PC-9 (cell line): ENCODE results near the gene SLC8A1. TPM values are rescaled to one million over a fixed set of nuclear protein-coding genes. Genes with fewer than 3 reads are reported as not detected.

ENCODE experiments used
- BruUV-seq: library from RNA; stranded (reverse); fragments of 400-500 nt; replicated peaks from 2 replicates; lab custom pipeline; 2021; lab: Mats Ljungman, UMichigan
- CTCF ChIA-PET: fragments of 300-600 bp; sonication (Branson Sonifier 250); formaldehyde crosslinking; loops from one replicate; lab custom pipeline; 2022; ENCODE audit warnings: antibody characterized with exemption; lab: Charles Lee
- POLR2A ChIA-PET: fragments of 300-600 bp; sonication (Branson Sonifier 250); formaldehyde crosslinking; loops from one replicate; lab custom pipeline; 2022; ENCODE audit warnings: antibody characterized with exemption; ENCODE audit not compliant: unreplicated experiment; lab: Charles Lee
- DNase-seq, 2 experiments: peaks; one replicate each; pipeline versions ENCODE4 v3.0.0 to v3.0.0-alpha.2; 2015 to 2022; ENCODE audit warnings: mixed read lengths in 1 of 2
- H2AFZ ChIP-seq: fragments of 200-600 bp; sonication (generic); 2 replicates; pipeline ENCODE4 v1.8.1; 2017; ENCODE audit warnings: antibody characterized with exemption
- H3F3A ChIP-seq: fragments of 200-600 bp; sonication (generic); 2 replicates; pipeline ENCODE4 v1.8.1; 2017; ENCODE audit warnings: antibody characterized with exemption, mild to moderate bottlenecking, low read depth; ENCODE audit not compliant: insufficient read depth
- H3K27ac ChIP-seq: fragments of 200-600 bp; sonication (generic); 2 replicates; pipeline ENCODE4 v1.6.1; 2016; ENCODE audit warnings: mixed run types
- H3K27me3 ChIP-seq: fragments of 200-600 bp; sonication (generic); 2 replicates; pipeline ENCODE4 v1.6.1; 2016; ENCODE audit warnings: low read depth, mixed run types; ENCODE audit not compliant: insufficient read depth
- H3K36me3 ChIP-seq: fragments of 200-600 bp; sonication (generic); 2 replicates; pipeline ENCODE4 v1.6.1; 2016; ENCODE audit warnings: low read depth, mixed run types
- H3K4me1 ChIP-seq: fragments of 200-600 bp; sonication (generic); replicated peaks from 2 replicates; pipeline ENCODE4 v1.6.1; 2016; ENCODE audit warnings: mixed run types; ENCODE audit not compliant: insufficient read depth
- H3K4me2 ChIP-seq: fragments of 200-600 bp; sonication (generic); 2 replicates; pipeline ENCODE4 v1.6.1; 2017; ENCODE audit warnings: mixed run types
- H3K4me3 ChIP-seq: fragments of 200-600 bp; sonication (generic); 2 replicates; pipeline ENCODE4 v1.6.1; 2016; ENCODE audit warnings: mixed run types
- H3K79me2 ChIP-seq: fragments of 200-600 bp; sonication (generic); 2 replicates; pipeline ENCODE4 v1.6.1; 2017; ENCODE audit warnings: low read depth, mixed run types
- H3K9me2 ChIP-seq: fragments of 200-600 bp; sonication (generic); 2 replicates; pipeline ENCODE4 v1.8.1; 2017; ENCODE audit warnings: mild to moderate bottlenecking; ENCODE audit not compliant: insufficient read depth
- H3K9me3 ChIP-seq: fragments of 200-600 bp; sonication (generic); 2 replicates; pipeline ENCODE4 v1.8.1; 2016; ENCODE audit warnings: low read depth; ENCODE audit not compliant: insufficient read depth
- H4K20me1 ChIP-seq: fragments of 200-600 bp; sonication (generic); 2 replicates; pipeline ENCODE4 v1.8.1; 2017; ENCODE audit not compliant: insufficient read depth
- EZH2 ChIP-seq: fragments of 200-600 bp; sonication (generic); IDR thresholded peaks from 2 replicates; pipeline ENCODE4 v1.8.0; 2017; ENCODE audit warnings: antibody characterized with exemption, low read depth
- intact Hi-C: fragments of 100-400 bp; cut with micrococcal nuclease; formaldehyde crosslinking; loops from one replicate; pipeline ENCODE4 v1.10.0; 2022; ENCODE audit not compliant: unreplicated experiment
- total RNA-seq: library from RNA; stranded (reverse); gene quantifications from 2 replicates; pipeline ENCODE4 v1.2.3, GENCODE V29; 2021
- TF ChIP-seq, protein P1 (sequence below): fragments of 200-600 bp; sonication (generic); conservative IDR thresholded peaks from 2 replicates; pipeline ENCODE4 v1.6.1; 2017; ENCODE audit warnings: mixed run types, antibody characterized with exemption, mild to moderate bottlenecking, moderate library complexity

Gene SLC8A1
- total RNA-seq, 1 experiment from 2014 or later: 13.5 TPM

DNA sequence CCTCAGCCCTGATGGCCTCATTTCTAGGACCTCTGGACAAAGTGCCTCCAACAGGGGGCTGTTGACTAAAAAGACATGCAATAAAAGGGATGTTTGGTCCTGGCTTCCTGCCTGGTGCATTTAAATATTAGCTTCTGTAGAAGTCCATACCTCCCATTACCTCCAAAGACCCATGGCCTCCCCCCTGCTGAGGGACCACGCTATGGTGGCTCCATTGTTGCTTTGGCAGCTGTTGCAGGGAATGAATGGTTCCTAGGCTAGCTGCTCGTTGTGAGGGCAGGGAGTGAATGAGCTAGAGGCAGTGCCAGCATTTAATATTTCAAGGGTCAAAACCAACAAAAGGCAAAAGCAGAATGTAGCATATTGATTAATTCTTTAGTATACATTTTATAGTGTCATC, 285.9 kb downstream of the SLC8A1 start:
- TF ChIP-seq, protein P1, sequence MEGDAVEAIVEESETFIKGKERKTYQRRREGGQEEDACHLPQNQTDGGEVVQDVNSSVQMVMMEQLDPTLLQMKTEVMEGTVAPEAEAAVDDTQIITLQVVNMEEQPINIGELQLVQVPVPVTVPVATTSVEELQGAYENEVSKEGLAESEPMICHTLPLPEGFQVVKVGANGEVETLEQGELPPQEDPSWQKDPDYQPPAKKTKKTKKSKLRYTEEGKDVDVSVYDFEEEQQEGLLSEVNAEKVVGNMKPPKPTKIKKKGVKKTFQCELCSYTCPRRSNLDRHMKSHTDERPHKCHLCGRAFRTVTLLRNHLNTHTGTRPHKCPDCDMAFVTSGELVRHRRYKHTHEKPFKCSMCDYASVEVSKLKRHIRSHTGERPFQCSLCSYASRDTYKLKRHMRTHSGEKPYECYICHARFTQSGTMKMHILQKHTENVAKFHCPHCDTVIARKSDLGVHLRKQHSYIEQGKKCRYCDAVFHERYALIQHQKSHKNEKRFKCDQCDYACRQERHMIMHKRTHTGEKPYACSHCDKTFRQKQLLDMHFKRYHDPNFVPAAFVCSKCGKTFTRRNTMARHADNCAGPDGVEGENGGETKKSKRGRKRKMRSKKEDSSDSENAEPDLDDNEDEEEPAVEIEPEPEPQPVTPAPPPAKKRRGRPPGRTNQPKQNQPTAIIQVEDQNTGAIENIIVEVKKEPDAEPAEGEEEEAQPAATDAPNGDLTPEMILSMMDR: no peak
- H3K9me3 ChIP-seq: no peaks in the 10 kb centered on the region
- no peaks in the 10 kb centered on the region for H3K9me2 ChIP-seq
- DNase-seq: no peak
- ChIA-PET POLR2A (no interaction called here), CTCF (no interaction called here)
- no peaks in the 10 kb centered on the region for H3F3A ChIP-seq
- intact Hi-C loops: loop anchor here (5.0 kb wide), 1 partner anchor 64 kb away; no protein-coding TSS in a partner anchor
- no peaks in the 10 kb centered on the region for H3K27me3 ChIP-seq
- no TSS peak for BruUV-seq
- H3K27ac ChIP-seq: no peak overlapping the region
- 0 out of 2 replicates have a peak, but pooled peaks cover 8% of the 10 kb centered on the region for H3K4me1 ChIP-seq
- no peak overlapping the region for H3K4me3 ChIP-seq
- no peak overlapping the region for H2AFZ ChIP-seq
- H3K4me2 ChIP-seq: no peak overlapping the region
- no peaks in the 10 kb centered on the region for H3K79me2 ChIP-seq
- H4K20me1 ChIP-seq: no peaks in the 10 kb centered on the region
- no peaks in the 10 kb centered on the region for H3K36me3 ChIP-seq

DNA sequence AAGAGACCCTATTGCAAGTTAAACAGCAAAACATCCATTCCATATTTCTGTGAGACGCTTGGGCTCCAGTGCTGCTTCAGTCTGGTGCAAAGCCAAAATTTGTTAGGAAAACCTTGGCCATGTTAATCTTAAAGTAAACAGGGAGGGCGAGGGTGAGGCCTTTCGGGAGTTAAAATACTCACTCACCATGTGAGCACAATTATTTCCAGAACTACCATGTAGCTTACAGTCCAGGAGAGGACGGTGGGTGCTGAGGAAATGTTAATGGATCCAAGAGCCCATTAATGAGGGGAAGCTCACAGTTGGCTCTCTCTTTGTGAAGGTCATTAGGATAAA, 286.4 kb downstream of the SLC8A1 start:
- TF ChIP-seq, protein P1: no peak
- TF ChIP-seq EZH2: no peak
- no peaks in the 10 kb centered on the region for H3K9me3 ChIP-seq
- CTCF ChIA-PET: no interaction called here
- no TSS peak for BruUV-seq
- H3K4me3 ChIP-seq: no peak overlapping the region
- H3K27ac ChIP-seq: no peak overlapping the region
- POLR2A ChIA-PET: no interaction called here
- 0 out of 2 replicates have a peak, but pooled peaks cover 8% of the 10 kb centered on the region for H3K4me1 ChIP-seq
- no peak for DNase-seq
- no peaks in the 10 kb centered on the region for H3K36me3 ChIP-seq
- H4K20me1 ChIP-seq: no peaks in the 10 kb centered on the region
- no peak overlapping the region for H3K4me2 ChIP-seq
- no peaks in the 10 kb centered on the region for H3K9me2 ChIP-seq
- no peaks in the 10 kb centered on the region for H3F3A ChIP-seq
- H3K79me2 ChIP-seq: no peaks in the 10 kb centered on the region
- intact Hi-C loops: loop anchor here (5.0 kb wide), 1 partner anchor 63 kb away; no protein-coding TSS in a partner anchor
- no peaks in the 10 kb centered on the region for H3K27me3 ChIP-seq
- no peak overlapping the region for H2AFZ ChIP-seq

DNA sequence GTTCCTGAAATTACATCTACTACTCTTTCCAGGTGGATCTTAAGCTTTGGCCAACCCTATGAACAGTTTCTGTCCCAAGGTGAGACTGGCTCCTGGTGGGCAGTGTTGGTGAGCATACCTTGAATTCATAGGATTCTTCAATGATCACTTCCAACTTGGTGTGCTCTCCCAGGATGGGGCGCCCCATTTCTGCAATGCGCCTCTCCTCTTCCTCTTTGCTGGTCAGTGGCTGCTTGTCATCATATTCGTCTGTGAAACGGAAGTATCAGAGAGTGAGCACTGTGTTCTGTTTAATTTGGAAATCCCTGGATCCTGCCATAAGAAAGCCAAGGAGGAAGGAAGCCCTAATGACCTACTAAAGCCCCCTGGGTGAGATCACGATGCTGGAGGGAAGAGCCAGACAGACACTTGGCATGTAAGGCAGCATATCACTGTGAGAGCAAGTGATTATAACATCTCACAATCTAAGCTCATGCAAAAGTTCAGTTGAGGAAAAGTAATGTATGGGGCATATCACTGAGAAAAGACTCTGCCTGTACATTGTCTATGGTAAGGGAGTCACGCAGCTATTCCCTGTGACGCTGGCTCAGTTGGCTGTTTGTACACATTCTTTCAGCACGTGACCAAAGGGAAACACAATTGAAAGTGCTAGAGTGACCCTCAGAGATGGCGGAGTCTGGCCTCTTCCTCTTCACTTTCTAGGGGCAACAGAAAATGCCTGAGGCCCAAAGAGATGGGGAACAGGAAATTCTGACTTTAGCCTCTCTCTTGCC, 287.0 kb downstream of the SLC8A1 start:
- intact Hi-C loops: loop anchor here (5.0 kb wide), 1 partner anchor 63 kb away; no protein-coding TSS in a partner anchor
- no peaks in the 10 kb centered on the region for H3F3A ChIP-seq
- no peak for TF ChIP-seq EZH2
- TF ChIP-seq, protein P1: no peak
- no peak overlapping the region for H3K27ac ChIP-seq
- DNase-seq: no peak
- H4K20me1 ChIP-seq: no peaks in the 10 kb centered on the region
- H3K4me1 ChIP-seq: 0 out of 2 replicates have a peak, but pooled peaks cover 8% of the 10 kb centered on the region
- H3K9me3 ChIP-seq: no peaks in the 10 kb centered on the region
- no peaks in the 10 kb centered on the region for H3K9me2 ChIP-seq
- no peaks in the 10 kb centered on the region for H3K36me3 ChIP-seq
- no peak overlapping the region for H3K4me2 ChIP-seq
- no peaks in the 10 kb centered on the region for H3K79me2 ChIP-seq
- no peak overlapping the region for H2AFZ ChIP-seq
- ChIA-PET POLR2A (no interaction called here), CTCF (interaction anchor here (1.1 kb wide), 1 partner anchor 70 kb away, joined by 3 read pairs; no protein-coding TSS in a partner anchor)
- H3K27me3 ChIP-seq: no peaks in the 10 kb centered on the region
- H3K4me3 ChIP-seq: no peak overlapping the region
- BruUV-seq: no TSS peak
